Brain pericyte (primary cell): ENCODE data around the gene KAT2A.
A peak's percentile ranks its signal among the peaks of the same experiment; 100 is the strongest.

Source experiments
- DNase-seq: peaks from one replicate; pipeline ENCODE4 v3.0.0-alpha.2; 2012; ENCODE audit warnings: low read depth, low spot score

KAT2A gene

GRCh38 chr17:42135664-42136653, 14.8 kb upstream of the KAT2A start:
- DNase-seq: no peak

GRCh38 chr17:42135151-42135550, 14.0 kb upstream of the KAT2A start:
- DNase-seq: no peak

DNA sequence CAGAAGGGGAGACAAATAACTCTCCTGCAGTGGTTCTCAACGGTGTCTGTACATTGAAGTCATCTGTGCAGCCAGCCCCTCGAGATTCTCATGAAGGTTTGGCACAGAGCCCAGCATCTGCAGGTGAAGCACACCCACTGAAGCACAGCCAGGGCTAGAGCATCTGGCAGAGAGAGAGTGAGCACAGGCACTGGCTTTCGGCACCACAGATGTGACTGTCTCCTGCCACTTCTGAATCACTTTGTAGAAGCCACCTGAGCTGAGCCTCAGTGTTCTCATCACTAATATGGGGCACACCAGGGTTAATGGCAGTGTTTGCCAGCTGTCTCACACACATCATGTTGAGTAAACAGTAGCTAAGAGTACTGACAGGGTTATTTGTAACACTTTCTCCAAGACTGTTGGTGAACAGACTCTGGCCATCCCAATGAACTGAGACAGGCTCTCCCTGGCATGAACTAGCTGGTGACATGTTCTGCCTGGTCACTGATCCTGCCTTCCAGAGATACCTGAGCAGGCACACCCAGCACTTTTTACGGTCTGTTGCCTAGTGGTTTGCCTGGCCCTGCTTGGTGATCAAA, 12.4 kb upstream of the KAT2A start:
- DNase-seq: no peak

- DNase-seq: no peak
Measured at GRCh38 chr17:42132941-42133340, 11.8 kb upstream of the KAT2A start.

GRCh38 chr17:42131981-42132432, 10.8 kb upstream of the KAT2A start:
- DNase-seq: no peak

DNA sequence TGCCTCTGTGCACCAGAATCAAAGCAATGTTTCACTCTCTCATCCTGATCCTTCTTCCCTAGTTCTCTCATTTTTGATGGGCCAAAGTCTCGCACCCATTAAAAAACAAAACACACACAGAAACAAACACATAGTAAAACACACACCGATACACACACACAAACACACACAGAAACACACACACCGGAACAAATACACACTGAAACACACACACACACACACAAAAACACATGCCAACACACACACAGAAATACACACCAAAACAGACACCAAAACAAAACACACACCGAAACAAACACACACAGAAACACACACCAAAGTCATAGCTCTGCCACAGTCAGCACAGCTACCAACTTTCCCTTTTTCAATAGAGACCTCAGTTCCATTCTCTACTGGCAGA, 10.1 kb upstream of the KAT2A start:
- DNase-seq: no peak

- DNase-seq: no peak
Measured at GRCh38 chr17:42130310-42130936, 9.3 kb upstream of the KAT2A start.

DNA sequence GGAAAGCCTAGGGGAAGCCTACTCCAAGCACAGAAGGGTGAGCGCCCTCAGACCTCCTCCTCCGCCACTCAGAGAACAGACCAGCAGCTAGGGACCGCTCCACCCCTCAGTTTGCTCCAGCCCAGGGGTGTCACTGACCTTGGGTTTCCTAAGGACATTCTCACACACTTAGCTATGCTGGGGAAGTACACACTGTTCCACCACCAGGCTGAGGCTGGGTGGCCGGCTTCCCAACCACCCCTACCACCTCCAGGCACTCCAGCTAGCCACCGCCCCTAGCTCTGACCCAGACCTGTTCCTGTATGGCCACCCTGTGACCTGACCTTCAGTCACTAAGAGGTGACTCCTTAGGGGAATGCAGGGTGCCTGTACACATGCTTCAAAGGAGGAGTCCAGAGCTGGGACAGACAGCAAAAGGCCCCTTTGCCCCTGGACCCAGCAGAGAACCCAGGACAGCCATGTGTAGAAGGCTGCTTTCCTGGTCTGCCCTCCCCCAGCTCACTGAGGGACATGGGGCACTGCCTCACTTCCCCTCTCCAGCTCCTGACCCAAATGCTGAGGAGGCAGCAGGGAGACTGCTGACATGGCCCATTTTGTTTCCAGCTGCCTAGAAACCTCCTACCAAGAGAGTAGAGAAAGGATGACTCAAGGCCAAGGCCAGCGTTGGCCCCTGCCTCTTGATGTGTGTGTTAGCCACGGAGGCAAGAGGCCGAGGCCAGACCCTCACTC, 8.1 kb upstream of the KAT2A start:
- DNase-seq: no peak

DNA sequence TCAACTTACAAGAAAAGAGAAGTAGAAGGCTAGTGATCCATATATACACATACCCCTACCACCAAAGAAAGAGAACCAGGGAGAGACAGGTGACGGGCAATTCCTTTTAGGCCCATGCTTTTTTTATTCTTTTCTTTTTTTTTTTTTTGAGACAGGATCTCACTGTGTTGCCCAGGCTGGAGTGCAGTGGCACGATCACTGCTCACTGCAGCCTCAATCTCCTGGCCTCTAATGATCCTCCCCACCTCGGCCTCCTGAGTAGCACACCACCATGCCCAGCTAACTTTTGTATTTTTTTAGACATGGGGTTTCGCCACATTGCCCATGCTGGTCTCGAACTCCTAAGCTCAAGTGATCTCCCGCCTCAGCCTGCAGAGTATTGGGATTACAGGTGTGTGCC, 6.2 kb upstream of the KAT2A start:
- no peak for DNase-seq

- no peak for DNase-seq
Measured at GRCh38 chr17:42126836-42127235, 5.7 kb upstream of the KAT2A start.

DNA sequence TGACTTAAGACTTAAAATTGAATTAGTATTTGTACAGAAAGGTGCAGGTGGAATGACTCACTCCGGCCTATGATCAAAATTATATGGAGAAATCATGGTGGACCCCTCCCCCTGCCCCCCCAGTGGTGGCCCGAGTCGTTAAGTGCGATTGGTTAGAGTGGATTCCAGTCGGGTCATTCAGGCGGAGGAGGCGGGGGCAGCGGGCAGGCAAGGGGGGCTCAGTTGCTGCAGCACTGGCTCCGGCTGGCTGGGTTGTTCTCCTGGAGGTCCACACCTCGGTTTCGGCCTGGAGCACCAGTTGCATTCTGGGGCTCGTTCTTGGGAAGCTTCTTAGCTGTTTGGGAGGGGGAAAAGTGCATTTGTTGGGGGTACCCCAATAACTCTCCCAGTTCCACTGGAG, 4.4 kb upstream of the KAT2A start:
- DNase-seq: no peak

DNA sequence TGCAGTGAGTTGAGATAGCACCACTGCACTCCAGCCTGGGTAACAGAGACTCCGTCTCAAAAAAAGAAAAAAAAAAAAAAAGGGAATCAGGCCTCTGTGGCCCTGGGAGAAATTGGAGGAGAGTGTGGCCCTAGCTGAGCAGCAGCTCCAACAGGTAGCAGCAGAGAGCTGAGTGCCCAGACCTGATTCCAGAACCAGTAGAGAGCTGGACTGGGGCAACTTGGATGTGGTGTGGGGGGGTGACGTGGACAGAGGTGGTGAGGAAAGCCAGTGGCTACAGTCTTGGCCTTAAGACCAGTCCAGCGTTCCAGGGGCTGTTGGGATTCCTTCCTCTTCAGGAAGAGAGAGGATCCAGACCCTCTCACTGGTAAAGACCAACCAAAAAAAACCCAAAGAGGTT, 3.1 kb upstream of the KAT2A start:
- DNase-seq: no peak

- no peak for DNase-seq
Measured at GRCh38 chr17:42122371-42123303, 1.5 kb upstream of the KAT2A start, which contains the start of gene HSPB9. HSPB9 (plus strand) TSS chr17:42122804; CDS start chr17:42122851, 47 bp downstream.

DNA sequence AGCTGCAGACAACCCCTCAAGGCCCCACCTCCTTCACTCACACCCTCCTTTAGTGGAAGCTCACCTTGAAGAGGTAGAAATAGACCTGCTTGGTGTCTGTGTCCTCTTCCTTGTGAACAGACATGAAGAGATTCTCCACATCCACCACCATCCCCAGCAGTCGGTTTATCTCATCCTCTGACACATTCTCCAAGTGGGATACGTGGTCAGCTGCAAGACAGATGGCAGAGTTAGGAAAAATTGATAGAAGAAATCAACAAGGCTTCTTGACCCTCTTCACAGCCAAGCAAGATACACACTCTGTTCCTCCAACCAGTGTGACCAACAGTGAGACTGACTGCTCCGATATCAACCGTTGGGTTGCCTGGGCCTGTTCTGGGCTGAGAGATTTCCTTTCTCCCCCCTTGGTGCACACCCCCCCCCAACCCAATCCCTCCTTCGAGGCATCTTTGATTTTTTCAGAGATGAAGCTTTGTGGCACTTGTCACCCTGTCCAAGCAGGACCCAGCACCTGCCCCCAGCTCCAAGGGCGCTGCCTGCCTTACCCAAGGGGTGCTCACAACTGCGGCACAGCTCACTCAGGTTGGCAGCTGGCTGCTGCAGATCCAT, 902 bp downstream of the KAT2A start:
- DNase-seq: no peak

DNA sequence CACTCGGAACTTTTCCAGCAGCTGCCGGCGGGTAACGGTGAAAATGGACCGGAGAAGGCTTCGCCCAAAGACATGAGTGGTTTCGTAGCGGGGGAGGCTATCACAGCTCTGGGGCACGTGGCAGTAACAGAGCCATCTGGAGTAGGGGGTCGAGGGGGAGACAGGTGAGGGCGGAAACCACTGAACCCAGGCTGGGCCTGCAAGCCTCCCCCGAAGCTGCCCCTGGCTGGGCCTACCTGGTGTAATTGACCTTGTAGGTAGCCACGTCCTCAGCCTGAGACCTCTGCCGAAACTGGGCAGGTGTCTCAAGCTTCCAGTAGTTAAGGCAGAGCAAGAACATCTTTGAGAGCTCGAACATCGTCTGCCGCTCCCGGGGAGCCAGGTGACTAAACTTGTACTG, 1.9 kb downstream of the KAT2A start:
- no peak for DNase-seq

- no peak for DNase-seq
Measured at GRCh38 chr17:42118545-42118944, 2.6 kb downstream of the KAT2A start.

DNA sequence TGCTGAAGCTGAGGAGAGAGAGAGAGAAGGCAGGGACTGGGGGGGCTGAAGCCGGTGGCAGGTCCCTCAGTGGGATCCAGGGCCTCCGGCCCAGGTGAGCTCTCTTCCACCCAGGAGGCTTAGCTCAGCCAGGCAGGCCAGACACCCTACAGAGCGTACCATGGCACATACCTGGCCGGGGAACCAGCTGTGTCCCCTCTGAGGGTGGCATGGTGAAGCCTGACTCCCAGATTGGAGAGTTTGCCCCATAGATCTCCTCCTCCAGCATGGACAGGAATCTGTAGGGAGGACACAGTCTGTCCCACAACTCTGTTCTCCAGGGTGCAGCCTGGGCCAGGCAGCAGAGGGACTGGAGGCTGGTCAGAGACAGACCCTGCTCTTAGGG, 3.0 kb downstream of the KAT2A start:
- no peak for DNase-seq

- DNase-seq: no peak
Measured at GRCh38 chr17:42117397-42118125, 3.6 kb downstream of the KAT2A start.

DNA sequence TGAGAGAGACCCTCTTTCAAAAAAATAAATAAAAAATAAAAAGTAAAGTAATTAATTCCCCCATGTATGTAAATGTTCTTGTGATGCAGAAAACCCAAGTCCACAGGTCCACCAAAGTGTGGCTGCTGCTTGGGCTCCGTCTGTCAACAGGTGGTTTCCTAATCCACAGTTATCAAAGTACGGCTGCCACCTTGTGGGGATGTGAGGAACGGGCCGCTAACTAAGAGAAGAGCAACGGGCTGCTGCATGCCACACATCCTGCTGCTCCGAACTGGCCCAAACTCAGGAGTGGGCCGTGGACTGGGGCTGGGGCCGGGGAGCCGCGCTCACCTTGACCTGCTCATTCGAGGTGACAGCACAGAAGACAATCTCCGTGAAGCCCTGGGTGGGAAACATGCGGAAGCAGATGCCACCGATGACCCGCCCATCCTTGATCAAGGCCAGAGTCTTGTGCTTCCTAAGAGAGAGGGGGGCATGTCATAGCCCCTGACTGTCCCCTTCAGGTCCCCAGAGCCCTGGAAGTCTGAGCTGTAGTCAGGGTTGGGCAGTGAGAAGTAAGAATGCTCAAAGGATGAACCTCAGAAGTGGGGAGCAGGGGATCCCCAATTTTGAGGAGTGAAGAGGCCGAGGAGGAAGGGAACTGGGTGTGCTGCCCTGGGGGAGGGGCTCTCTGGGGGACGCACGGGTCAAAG, 4.3 kb downstream of the KAT2A start:
- peak; percentile 27 for DNase-seq
